COLO829 (cell line): ENCODE measurements around the gene ERI3.

Experiments
- DNase-seq: peaks from one replicate; pipeline ENCODE4 v3.0.0; 2012; ENCODE audit warnings: low spot score

ERI3 gene

GRCh38 chr1:44348061-44348485 lies 7.0 kb downstream of the ERI3 start:
- no peak for DNase-seq

- DNase-seq = no peak
These were observed 7.8 kb downstream of the ERI3 start for GRCh38 chr1:44347280-44347679.

- DNase-seq = no peak
These were observed 8.2 kb downstream of the ERI3 start for GRCh38 chr1:44346878-44347277.

GRCh38 chr1:44346184-44346583 lies 8.9 kb downstream of the ERI3 start:
- no peak for DNase-seq

- DNase-seq = no peak
These were observed 9.8 kb downstream of the ERI3 start for GRCh38 chr1:44345187-44345775.

- DNase-seq = no peak
These were observed 15.3 kb downstream of the ERI3 start for GRCh38 chr1:44339731-44340130.

GRCh38 chr1:44338136-44338535 lies 16.9 kb downstream of the ERI3 start:
- DNase-seq = no peak

GRCh38 chr1:44336668-44337067 lies 18.4 kb downstream of the ERI3 start:
- DNase-seq = no peak

GRCh38 chr1:44334968-44335367 lies 20.1 kb downstream of the ERI3 start:
- no peak for DNase-seq

- DNase-seq = no peak
These were observed 21.7 kb downstream of the ERI3 start for GRCh38 chr1:44333376-44333775.

- DNase-seq = no peak
These were observed 22.6 kb downstream of the ERI3 start for GRCh38 chr1:44332505-44332904.

- DNase-seq = no peak
These were observed 24.1 kb downstream of the ERI3 start for GRCh38 chr1:44330935-44331334.

- DNase-seq = no peak
These were observed 26.2 kb downstream of the ERI3 start for GRCh38 chr1:44328671-44329416.

- peak; percentile 95 for DNase-seq
These were observed 27.2 kb downstream of the ERI3 start for GRCh38 chr1:44327679-44328491.

GRCh38 chr1:44326821-44327465 lies 28.1 kb downstream of the ERI3 start:
- DNase-seq = no peak

- no peak for DNase-seq
These were observed 28.9 kb downstream of the ERI3 start for GRCh38 chr1:44326024-44326701.

- DNase-seq = no peak
These were observed 31.1 kb downstream of the ERI3 start for GRCh38 chr1:44323947-44324346.

- no peak for DNase-seq
These were observed 32.7 kb downstream of the ERI3 start for GRCh38 chr1:44322367-44322766.

GRCh38 chr1:44321466-44321865 lies 33.6 kb downstream of the ERI3 start:
- DNase-seq = no peak

GRCh38 chr1:44318097-44319088 lies 36.7 kb downstream of the ERI3 start:
- DNase-seq = peak; percentile 85
